Suppressor macrophage treated with lipopolysaccharide for 1 hour (primary cell): ENCODE data around the gene PRDM16.

ENCODE experiments used
- DNase-seq, 3 donors: peaks; one replicate each; pipeline ENCODE4 v3.0.0-alpha.2; 2020 to 2022

PRDM16 gene

DNA sequence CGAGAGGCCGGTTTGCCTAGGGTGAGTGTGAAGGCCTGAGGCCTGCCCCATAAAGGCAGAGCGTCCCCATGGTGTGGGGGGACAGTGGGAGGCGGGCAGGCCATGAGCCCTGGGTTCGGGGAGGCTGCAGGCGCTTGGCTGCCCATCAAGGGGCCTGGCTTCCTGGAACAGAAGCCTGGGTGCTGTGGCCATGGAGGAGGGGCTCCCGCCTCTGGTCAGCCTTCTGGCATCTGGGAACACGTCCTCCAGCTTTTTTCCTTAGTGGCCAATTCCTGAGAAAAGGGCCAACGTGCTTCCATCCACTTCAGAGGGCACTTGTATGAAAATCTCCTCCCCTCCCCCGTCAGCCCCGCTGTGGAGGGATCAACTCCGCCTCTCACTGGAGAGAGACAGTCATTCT lies 58.7 kb downstream of the PRDM16 start:
- no peak for DNase-seq

DNA sequence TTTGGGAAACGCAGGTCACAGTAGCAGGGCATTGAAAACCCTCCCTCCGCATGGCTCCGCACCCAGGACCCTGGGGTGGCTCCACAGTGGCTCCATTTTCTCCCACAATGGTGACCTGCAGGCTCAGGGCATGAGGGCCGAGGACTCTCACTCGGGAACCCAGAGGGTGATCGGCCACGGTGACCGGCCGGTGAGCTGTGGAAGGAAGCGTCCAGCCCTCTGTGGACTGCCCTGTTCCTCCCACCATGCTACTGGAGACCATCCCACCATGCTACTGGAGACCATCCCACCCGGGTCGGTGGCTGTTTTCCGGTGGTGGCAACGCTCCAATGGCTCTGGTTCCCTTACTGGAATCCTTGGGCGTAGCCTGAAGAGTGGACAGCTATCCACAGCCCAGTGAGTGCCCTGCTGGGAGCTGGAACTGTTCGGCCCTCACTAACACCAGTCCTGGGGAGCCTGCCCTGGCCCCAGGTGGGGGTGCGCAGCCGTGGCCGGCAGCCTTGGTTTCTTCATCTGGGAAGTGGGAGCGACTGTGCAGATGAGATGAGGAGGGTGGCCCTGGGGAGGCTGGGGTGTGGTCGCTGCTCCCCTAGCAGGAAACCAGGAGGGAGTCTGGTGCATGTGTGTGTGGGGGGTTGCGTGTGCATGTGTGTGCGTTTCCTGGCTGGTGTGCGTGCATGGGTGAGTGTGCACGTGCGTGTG lies 59.6 kb downstream of the PRDM16 start:
- no peak for DNase-seq

DNA sequence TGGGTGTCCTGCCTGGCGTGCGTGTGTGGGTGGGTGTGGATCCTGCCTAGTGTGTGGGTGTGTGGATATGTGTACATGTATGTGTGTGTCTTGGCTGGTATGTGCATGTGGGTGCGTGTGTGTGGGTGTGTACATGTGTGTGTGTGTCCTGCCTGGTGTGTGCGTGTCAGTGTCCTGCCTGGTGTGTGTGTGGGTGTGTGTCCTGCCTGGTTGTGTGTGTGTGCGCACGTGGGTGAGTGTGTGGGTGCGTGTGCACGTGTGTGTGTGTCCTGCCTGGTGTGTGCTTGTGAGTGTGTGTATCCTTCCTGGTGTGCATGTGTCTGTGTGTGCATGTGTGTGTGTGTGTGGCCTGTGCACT lies 60.1 kb downstream of the PRDM16 start:
- DNase-seq: no peak

DNA sequence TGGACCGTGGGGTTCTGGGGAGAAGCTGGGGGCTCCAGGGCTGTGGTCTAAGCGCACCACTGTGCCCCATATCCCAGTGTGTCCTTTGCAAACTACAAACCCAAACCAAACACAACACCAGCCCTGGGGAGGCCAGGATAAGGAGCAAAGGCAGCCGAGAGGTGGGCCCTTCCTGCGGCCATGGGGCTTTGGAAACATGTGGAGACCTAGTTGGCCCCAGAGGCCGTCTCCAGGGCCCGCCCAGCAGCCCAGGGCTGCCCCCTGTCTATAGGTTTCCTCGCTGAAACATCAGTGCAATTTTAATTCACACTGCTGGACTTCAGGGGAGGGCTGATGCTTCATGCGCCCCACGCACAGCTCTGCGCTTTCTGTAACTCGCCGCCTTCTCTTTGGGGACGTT lies 61.3 kb downstream of the PRDM16 start:
- DNase-seq: no peak

DNA sequence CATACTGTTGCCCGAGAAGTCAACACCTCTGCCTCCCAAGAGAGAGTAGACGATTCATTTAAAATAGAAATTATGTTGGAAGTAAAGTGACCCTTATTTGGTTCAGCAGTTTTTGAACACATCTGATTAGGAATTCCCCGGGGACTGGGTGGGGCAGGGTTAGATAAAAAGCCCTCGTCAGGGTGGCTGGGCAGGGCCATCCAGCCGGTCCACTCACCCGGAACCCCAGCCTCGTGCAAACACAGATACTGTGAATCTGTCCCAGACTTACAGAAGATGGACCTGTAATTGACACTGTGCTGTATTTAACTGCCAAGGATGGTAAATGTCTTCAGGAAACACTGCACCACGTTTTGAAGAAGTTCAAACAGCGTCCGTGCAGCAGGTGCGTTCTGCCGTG lies 63.7 kb downstream of the PRDM16 start:
- no peak for DNase-seq

DNA sequence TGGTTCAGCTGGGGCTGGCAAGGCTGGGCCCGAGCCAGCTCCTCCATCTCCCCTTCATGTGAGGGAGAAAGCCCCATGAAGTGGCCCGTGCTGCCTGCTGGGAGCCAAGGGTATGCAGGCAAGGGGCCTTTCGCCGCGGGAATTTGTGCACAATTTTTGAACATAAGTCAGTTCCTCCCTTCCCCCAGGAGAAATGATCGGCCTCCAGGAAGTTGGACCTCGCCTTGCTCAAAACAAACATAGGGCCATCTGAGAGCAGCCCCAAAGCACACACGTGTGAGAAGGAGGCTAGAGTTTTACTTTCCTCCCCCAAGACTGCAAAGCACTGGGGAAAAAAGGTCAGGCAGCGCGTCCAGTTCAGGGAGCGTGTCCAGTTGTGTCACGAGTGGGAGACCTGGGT lies 64.7 kb downstream of the PRDM16 start:
- no peak for DNase-seq

DNA sequence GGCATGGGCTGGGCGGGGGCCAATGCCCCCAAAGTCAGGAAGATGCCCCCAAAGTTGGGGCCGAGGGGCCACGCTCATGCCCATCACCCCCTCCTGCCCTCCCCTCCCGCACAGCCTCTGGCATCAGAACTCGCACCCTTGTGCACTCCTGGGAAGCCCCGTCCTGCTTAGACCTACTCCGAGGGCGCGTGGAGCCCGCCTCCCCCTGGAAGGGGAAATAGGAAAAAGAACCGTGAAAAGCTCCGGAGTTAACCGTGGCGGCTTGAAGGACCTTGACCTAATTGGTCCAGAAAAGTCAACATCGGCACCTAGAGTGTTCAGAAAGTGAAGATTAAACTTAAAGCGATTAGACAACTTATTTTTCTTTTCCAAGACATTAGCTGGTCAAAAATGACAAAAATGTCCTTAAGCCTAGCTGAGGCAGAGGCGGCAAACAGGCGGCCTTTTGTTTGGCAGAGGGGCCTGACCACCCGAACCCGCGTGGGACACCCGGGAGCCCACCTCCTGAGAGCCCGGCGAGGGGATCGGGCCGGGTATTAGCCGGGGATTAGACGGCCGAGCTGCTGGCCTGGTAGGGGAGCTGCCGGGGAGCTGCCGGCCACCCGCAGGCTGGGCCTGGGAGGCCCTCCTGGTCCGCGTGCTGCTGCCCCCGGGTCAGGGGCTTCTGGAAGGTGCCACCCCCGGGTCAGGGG lies 65.5 kb downstream of the PRDM16 start:
- DNase-seq: no peak

DNA sequence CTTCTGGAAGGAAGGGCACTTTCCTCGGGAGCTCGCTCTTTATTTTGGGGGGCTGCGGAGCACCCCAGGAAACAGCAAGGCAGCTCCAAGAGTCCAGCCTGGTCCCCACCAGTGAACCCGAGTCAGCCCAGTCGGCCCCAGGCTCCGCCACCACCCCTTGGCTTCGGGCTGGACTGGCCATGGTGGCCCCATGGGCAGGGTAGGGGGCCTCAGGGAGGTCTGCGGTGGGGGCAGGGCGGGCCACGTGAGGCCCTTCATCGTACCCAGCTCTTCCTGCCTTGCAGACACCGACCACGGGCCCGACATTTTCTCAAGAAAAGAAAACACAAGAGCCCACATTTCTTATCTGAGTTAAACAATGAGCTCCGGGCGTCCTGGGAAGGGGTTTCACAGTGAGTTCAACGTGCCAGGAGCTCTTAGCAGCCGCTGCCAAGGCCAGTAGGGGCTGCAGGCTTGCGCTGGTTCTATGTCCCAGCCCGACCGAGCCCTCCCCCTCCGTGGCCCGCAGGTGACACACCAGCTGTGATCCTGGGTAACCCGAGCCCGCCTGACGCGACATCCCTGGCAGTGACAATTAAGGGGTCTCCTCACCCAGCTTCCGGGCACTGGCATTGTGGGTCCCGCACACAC lies 66.2 kb downstream of the PRDM16 start:
- DNase-seq: no peak

DNA sequence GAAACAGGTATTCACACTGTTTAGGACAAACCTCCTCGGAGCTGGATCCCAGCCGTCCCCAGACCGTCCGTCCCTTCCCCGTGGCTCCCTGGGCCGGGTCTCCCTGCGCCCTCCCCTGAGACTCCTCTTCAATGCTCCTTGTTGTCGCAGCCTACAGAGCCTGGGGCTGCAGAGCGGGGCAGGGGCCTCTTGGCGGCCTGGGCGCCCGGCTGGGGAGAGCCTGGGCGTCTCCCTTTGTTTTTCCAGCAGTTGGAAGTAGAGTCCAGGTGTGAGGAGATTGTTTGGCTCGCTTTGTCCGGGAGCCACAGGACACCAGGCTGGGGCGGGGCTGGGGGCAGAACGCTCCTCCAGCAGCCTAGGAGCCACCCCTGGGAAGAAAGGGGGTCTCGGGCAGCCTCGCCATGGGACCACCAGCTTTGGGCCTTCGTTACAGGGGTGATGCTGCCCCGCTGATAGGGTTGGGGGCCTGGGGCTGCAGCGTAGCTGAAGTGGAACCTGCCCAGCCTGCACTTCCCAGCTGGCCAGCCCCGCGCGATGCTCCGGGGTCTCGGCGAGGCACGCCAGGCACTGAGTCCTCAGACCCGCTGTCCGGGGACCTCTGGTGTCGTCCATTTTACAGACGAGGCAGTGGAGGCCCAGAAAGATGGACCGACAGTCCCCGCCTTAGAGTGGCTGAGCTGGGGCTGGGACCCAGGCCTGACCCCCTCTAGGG lies 66.9 kb downstream of the PRDM16 start:
- no peak for DNase-seq

DNA sequence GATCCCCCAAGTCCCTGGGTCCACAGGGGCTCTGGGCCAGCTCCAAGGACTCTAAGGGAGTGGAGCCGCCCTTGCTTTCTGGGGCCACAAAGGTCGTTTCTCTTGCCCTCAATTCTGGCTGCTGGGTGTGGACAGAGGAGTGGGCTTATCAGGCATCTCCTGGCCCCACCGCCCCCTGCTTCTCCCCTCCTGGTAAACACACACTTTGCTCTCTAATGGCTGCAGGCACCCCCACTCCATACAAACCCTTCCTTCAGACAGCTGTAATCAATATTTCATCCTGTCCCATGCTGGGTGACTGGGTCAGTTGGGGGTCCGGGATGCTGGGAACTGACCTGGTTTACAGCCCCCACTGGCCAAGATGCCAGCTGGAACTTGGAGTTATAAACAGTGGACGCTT lies 67.5 kb downstream of the PRDM16 start:
- no peak for DNase-seq

DNA sequence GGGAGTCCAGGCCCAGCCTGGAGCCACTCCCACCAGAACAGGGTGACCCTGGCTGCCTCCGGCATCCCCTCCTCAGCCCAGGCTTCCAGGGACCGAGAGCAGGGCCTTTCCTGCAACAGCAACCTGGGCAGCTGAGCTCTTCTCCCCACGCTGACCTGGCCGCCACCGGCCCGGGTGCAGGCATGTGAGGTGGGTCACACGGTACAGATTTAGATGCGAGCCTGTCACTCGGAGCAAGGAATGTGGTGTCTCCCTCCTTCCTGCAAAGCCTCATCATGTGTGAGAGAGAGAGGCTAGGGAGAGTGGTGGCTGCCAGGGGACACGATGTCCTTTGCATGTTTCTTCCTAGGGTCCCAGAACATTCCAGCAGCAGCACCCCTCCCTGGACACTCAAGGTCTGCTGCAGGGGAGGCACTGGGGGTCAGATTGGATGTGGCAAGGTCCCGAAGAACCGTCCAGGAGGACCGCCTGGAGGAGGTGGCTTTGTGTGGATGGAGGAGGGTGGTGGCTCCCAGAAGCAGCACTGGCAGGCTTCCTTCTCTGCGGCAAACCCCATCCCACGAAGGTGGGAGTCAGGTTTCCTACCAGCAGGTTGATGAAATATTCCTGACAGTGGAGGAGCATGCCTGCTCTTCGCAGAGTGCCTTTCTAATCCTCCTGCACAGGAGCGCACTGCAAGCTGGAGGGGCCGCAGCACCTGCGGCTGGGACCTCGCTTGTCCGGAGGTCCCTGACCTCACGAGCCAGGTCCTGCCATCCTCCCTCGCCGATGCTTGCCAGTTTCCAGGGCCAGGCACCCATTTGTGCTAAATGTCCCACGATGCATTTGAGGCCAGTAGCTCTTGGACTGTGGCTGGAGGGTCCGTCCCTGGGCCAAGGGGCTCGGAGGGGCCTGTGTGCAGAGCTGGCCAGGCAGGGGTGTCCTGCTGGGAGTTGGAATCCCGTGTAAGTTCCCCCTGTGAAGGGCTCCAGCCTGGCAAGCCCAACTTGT lies 68.4 kb downstream of the PRDM16 start:
- DNase-seq: no peak

DNA sequence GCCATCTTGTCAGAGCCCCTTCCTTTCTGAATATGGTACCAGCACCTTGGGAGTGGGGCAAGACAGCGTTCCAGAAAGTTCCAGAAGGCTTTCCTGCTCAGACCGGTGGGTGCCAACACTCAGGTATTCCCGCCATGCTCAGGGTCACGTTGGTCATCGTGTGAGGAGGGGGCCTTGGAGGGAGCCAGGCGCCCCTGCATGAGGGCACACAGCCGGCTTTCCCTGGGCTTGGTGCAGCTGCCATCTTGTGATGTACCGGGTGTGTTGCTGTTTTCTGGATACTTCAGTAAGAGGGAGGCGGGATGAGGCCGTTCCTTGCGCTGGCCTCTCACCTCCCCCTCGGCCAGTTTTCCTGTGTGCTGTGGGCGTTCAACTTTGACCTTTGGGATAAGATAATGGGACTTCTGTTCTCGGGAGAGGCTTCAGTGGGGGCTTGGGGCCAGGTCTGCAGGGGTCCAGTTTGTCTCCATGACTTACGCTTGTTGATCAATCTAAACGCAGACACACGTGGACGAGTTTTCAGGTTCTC lies 69.7 kb downstream of the PRDM16 start:
- DNase-seq: no peak

DNA sequence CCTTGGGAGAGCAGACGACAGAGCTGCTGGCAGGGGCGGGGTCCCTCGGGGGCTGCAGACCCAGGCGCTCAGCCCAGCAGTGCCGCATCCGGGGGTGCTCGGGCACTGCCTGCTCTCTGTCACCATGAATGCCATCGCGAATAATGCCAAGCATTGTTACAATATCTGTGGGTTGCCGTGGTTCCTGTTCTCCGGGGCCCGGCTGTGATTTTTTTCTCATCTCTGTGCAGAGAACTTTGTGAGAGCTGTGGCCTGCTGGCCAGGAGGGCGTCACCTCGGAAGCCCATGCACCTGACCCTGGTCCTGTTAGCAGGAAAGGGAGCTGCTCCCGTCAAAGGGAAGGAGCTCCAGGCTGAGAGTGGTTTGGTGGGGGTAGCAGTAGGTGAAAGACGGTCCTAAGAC lies 70.4 kb downstream of the PRDM16 start:
- DNase-seq: no peak

DNA sequence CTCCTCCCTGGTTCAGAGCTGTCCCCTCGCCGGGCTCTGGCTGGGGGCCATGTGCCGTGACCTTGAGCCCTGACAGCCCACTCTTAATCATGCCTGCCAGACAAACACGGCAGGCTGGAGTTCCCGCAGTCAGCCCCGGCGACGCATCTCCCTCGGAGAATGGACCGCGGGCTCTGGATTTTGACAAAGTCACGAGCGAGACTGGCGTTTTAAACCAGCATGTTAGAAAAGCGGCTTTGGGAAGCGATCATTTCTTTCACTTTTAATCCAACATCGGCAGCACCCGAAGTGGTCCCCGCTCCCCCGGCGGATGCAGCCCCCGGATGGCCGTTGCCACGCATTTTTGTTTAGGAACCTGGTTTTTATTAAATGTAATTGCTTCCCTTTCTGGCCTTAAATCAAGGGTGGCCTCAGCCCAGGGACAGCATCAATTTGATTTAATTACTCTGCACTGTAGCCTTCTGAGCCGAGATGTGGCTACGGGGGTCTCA lies 70.9 kb downstream of the PRDM16 start:
- DNase-seq: no peak

DNA sequence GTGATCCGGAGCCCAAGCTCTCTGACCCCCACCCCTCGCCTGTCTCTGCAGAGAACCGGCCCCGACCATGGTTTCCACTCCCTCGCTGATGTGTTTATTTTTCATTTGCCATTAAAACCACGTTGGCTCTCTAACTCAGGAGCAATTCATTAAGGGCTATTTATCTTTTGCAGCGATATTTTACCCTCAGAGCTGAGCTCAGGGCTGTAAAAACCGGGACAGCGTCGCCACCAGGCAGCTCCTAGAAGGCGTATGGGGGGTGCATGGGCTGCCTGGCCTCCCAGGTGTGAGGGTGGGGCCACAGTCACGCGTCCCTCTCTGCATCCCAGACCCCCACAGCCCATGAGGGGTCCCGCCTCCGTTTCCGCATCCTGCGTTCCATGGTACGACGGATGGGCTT lies 71.4 kb downstream of the PRDM16 start:
- no peak for DNase-seq

DNA sequence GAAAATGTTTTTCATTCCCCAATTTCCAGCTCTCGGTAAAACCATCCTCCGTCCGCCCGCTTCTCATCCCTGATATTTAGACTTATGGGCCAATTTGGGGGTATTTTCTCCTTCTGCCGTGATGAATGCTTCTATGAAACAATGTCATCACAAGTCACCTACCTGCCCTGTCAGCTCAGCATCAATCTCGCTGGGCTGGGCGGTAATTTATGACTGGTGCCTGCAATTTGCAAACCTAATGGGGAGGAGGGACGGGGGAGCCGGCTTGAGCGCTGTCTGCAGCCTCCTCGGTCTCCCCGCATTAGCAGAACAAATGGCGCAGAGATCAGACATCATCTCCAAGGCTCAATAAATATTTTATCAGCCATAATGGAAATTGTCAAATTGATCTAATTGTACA lies 72.1 kb downstream of the PRDM16 start:
- no peak for DNase-seq

DNA sequence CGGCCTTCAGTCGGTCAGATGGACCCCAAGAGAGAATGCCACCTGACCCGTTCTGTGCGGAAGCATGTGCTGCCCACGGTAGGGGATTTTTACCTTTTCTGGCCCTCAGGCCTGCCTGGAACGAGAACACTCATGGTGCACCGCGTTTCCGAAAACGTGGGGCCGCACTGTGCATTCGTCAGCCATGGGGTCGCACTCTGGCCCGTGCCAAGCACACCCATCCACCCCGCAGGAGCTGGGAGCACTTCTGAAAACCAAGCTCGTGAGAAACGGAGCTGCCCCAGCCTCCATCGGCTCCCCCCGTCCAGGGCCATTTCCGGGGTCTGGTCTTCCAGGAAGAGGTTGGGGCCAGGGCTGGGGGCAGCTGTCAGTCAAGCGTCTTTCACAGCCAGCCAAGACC lies 72.8 kb downstream of the PRDM16 start:
- DNase-seq: no peak

DNA sequence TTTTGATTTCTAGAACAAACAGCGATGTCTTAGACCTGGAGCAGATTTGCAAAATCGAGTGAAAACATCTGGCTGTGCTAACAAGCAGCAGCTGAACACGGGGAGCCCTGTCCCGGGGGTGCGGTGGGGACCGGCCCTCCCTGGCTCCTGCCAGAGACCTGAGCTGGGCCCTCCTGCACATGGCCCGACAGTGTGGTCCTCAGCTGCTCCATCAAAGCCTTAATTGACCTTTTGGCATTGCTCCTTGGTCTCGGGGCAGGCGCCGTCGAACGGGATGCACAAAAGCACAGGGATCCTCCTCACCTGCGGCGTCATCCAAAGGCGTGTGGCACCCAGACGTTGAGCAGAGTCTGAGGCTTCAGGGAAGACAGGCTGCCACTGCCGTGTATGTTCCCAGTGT lies 73.2 kb downstream of the PRDM16 start:
- no peak for DNase-seq

DNA sequence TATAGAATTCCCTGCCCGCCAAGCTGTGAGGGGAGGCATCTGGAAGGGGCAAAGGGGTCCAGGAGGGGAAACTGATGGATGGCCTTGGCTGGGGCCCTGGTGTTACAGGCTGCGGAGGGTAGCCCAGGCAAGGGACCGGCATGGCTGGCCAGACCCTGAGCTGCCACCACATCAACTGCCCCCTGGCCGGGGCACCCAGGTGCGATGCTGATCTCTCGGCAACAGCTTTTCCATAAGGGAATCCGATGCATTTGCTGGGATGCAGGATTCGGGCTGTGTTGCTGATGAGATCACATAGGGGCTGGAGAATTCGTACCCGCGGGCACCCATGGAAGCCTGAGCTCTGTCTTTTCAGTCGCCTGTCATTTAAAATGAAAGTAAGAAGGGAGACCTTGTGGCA lies 73.7 kb downstream of the PRDM16 start:
- no peak for DNase-seq

DNA sequence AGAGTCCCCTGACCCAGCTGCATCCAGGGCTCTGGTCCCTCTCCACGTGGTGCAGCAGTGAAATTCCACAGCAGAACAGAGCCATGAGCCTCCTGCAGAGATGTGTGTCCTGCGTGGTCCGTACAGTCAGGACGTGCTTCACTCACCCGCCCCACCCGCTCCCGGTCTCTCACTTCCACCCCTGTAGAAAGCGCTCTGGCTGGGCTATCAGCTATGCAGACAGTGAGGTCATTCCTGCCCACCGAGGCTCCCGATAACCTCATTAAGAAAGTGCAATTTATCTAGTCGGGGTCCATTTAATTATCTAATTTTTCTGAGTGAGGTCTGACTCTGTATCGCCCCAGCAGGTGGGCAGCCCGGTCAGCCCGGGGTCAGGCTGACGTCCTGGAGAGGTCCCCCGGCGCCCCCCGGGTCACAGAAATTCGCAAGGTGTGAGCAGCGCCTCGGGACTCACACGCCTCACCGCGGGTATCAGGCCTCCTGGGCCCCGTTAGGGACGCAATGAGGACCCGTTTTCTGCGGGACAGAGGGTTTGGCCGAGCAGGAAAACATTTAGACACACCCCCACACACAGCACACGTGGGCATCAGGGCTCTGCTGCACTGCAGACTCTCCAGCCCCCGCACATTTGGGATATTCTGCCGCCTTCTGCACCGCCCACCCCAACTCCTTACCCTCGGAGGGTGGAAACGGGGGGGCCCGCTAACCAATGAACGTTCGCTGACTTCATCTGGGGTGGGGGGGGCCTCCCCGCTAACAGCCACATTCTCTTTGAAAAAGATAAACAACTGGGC lies 76.7 kb downstream of the PRDM16 start:
- no peak for DNase-seq

DNA sequence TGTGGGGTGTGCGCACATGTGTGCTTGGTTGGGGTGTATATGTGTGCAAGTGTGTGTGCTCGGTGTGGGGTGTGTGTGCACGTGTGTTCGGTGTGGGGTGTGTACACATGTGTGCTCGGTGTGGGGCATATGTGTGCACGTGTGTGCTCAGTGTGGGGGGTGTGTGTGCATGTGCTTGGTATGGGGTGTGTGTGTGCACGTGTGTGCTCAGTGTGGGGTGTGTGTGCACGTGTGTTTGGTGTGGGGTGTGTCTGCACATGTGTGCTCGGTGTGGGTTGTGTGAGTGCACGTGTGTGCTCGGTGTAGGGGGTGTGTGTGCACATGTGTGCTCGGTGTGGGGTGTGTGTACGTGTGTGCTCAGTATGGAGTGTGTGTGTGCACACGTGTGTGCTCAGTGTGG lies 77.5 kb downstream of the PRDM16 start:
- no peak for DNase-seq
